IPS-20b (cell line): ENCODE measurements around the gene GP1BB.

Source experiments
- H3K27ac ChIP-seq: one replicate; pipeline ENCODE4 v1.5.1; 2013; ENCODE audit warnings: low read length
- H3K27me3 ChIP-seq: 2 replicates; pipeline ENCODE4 v1.6.1; 2013; ENCODE audit warnings: mild to moderate bottlenecking, low read length, inconsistent platforms; ENCODE audit not compliant: insufficient read depth
- H3K36me3 ChIP-seq: 2 replicates; pipeline ENCODE4 v1.6.1; 2013; ENCODE audit warnings: low read depth, mild to moderate bottlenecking, inconsistent platforms, low read length, moderate library complexity; ENCODE audit not compliant: insufficient read depth
- H3K4me1 ChIP-seq: 2 replicates; pipeline ENCODE4 v1.6.1; 2013; ENCODE audit warnings: mild to moderate bottlenecking, control low read depth, inconsistent platforms, low read length, moderate library complexity; ENCODE audit not compliant: insufficient read depth
- H3K4me3 ChIP-seq: 2 replicates; pipeline ENCODE4 v1.5.1; 2013; ENCODE audit warnings: mild to moderate bottlenecking, low read length, inconsistent platforms
- H3K9ac ChIP-seq: 2 replicates; pipeline ENCODE4 v1.6.1; 2013; ENCODE audit warnings: low read depth, mild to moderate bottlenecking, inconsistent platforms, low read length, moderate library complexity
- H3K9me3 ChIP-seq: 2 replicates; pipeline ENCODE4 v1.6.1; 2013; ENCODE audit warnings: mild to moderate bottlenecking, low read depth, low read length, inconsistent platforms; ENCODE audit not compliant: insufficient read depth

GP1BB gene

DNA sequence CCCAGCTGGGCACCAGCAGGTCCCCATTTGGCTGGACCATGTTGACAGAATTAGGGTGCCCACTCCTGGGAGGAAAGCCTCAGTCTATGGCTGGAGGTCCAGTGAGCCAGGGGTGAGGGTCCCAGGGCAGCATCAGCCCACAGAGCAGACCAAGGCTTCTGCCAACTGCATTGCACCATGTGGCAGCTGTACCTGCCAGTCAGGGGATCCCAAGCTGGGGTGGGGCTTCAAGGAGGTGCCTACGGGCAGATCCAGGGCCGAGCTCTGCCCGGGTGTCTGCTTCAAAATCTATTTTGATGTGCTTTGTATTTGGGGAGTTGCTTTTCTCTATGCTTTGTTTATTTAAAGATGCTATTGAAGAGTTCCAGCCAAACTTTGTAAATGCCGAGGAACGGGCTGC is 10.4 kb downstream of the GP1BB start:
- H3K27me3 ChIP-seq, result peaks cover 23% of the 10 kb centered on the region
- H3K9ac ChIP-seq, result no peak overlapping the region
- H3K4me1 ChIP-seq, result no peaks in the 10 kb centered on the region
- H3K27ac ChIP-seq, result no peak overlapping the region
- H3K36me3 ChIP-seq, result no peaks in the 10 kb centered on the region
- no peak overlapping the region for H3K4me3 ChIP-seq
- H3K9me3 ChIP-seq, result no peaks in the 10 kb centered on the region

GRCh38 chr22:19734163-19734562 is 10.8 kb downstream of the GP1BB start:
- H3K4me1 ChIP-seq, result no peaks in the 10 kb centered on the region
- H3K36me3 ChIP-seq, result no peaks in the 10 kb centered on the region
- H3K27ac ChIP-seq, result no peak overlapping the region
- no peak overlapping the region for H3K9ac ChIP-seq
- H3K9me3 ChIP-seq, result no peaks in the 10 kb centered on the region
- peaks cover 19% of the 10 kb centered on the region for H3K27me3 ChIP-seq
- no peak overlapping the region for H3K4me3 ChIP-seq

- H3K27me3 ChIP-seq, result peaks cover 12% of the 10 kb centered on the region
- H3K27ac ChIP-seq, result no peak overlapping the region
- no peak overlapping the region for H3K4me3 ChIP-seq
- no peaks in the 10 kb centered on the region for H3K36me3 ChIP-seq
- no peak overlapping the region for H3K9ac ChIP-seq
- H3K4me1 ChIP-seq, result no peaks in the 10 kb centered on the region
- no peaks in the 10 kb centered on the region for H3K9me3 ChIP-seq
Observed at GRCh38 chr22:19734837-19735382, 11.6 kb downstream of the GP1BB start.

DNA sequence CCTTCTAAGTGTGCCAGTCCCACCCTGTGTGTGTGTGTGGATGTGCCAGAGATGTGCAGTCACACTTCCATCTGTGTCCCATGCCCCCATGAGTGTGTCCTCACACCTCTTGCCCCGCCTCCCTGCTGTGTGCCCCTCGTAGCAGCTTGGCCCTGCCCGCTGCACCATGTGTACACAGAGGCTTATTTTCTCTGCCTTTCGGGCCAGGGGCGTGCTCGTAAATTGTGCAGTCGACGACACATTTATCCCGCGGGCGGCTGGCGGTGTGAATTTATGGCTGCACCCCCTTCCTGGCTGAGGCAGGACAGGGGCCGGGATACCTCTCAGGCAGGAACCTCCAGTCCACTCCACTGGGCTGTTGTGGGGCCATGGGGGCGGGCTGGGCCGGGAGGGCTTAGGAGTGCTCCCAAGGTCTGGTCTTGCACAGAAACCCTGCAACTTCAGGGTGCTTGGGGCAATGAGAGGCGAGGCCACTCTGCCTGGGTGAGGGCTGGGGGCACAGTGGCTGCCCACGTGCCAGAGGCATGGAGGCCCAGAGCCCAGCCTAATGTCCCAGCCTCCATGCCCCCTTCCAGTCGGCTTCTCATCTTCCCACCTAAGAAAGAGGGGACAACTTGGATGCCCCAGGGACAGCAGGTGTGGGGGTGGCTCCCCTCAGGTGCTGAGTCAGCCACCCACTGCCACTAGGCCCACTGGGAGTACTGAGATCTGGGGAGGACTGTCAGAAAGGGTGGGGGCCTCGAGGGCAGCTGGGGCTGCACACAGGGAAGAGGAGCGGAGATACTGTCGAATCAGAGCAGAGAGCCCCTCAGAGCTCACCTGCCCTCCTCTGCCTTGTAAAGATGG is 12.5 kb downstream of the GP1BB start:
- Histone ChIP-seq H3K9me3 (no peaks in the 10 kb centered on the region), H3K4me1 (no peaks in the 10 kb centered on the region), H3K9ac (no peak overlapping the region), H3K4me3 (no peak overlapping the region), H3K27me3 (peaks cover 5% of the 10 kb centered on the region; the same call in 1 of the 2 replicates), H3K36me3 (no peaks in the 10 kb centered on the region), H3K27ac (no peak overlapping the region)

- no peaks in the 10 kb centered on the region for H3K9me3 ChIP-seq
- no peaks in the 10 kb centered on the region for H3K36me3 ChIP-seq
- H3K4me3 ChIP-seq, result no peak overlapping the region
- no peak overlapping the region for H3K9ac ChIP-seq
- no peaks in the 10 kb centered on the region for H3K4me1 ChIP-seq
- H3K27me3 ChIP-seq, result 0 out of 2 replicates have a peak, but pooled peaks cover 5% of the 10 kb centered on the region
- H3K27ac ChIP-seq, result no peak overlapping the region
Observed at GRCh38 chr22:19737846-19738663, 14.7 kb downstream of the GP1BB start.

DNA sequence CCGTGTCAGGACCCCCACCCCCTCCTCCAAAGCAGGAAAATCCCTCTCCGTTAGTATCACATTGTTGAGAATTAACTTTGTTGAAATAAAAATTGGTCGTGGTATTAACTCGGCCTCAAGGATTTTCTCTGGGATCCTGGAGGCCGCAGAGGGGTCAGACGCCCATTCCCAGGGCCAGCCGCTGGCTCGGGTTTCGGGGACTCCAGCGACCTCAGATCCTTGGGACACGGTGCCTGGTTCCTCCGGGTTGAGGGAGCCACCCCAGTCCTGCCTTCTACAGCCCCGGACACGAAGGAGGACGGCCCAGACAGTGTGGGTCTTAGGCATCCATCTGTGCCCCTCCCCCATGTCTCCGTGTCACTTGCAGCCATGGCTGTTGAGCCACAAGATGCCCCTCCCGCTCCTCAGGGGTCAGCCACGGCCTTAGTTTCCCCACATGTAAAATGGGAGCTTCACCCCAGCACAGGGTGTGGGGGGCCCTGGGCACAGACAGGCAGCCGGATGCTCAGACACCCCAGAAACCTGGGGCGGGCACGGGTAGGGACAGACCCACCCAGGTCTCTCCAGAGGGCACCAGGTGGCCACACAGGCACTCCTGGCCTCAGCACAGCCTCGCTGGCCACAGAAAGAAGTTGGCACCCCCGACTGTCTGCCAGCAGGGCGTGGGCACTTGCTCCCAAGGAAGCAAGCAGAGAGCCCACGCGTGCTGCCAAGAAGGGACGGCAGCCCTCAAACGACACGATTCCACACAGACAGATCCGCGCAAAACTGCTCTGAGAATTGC is 15.5 kb downstream of the GP1BB start:
- Histone ChIP-seq H3K27me3 (0 out of 2 replicates have a peak, but pooled peaks cover 5% of the 10 kb centered on the region), H3K27ac (no peak overlapping the region), H3K4me1 (no peaks in the 10 kb centered on the region), H3K4me3 (no peak overlapping the region), H3K9me3 (no peaks in the 10 kb centered on the region), H3K36me3 (no peaks in the 10 kb centered on the region), H3K9ac (no peak overlapping the region)

GRCh38 chr22:19739448-19739895 is 16.1 kb downstream of the GP1BB start:
- Histone ChIP-seq H3K4me3 (no peak overlapping the region), H3K27ac (no peak overlapping the region), H3K9ac (no peak overlapping the region), H3K36me3 (no peaks in the 10 kb centered on the region), H3K27me3 (0 out of 2 replicates have a peak, but pooled peaks cover 5% of the 10 kb centered on the region), H3K9me3 (no peaks in the 10 kb centered on the region), H3K4me1 (no peaks in the 10 kb centered on the region)

DNA sequence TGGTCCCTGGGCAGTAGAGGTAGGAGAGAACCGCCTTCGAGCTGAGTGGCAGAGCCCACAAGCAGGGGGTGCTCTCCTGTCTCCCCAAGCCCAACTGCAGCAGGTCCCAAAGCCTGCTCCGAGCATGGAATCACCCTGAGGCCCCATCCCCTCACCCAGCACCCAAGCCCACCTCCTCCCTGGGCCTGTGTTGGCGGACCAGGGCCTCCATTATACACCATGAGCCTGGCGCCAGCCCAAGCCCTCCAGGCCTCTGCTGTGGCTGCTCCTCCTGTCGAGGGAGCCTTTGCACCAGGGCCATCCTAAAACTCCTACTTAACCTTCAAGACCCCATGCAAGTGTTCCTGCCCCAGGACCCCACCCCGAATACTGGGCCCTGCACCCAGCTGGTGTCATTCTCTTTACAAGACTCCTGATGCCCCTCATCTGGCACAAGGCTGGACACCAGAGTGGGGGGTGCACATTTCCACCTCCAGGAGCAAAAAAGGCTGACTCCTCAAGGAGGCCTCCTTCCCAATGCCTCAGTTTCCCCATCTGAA is 16.6 kb downstream of the GP1BB start:
- H3K9ac ChIP-seq, result no peak overlapping the region
- no peaks in the 10 kb centered on the region for H3K9me3 ChIP-seq
- H3K4me1 ChIP-seq, result no peaks in the 10 kb centered on the region
- H3K36me3 ChIP-seq, result no peaks in the 10 kb centered on the region
- H3K4me3 ChIP-seq, result no peak overlapping the region
- H3K27ac ChIP-seq, result no peak overlapping the region
- 0 out of 2 replicates have a peak, but pooled peaks cover 3% of the 10 kb centered on the region for H3K27me3 ChIP-seq

GRCh38 chr22:19740586-19740985 is 17.2 kb downstream of the GP1BB start:
- H3K27me3 ChIP-seq, result no peaks in the 10 kb centered on the region
- H3K4me1 ChIP-seq, result no peaks in the 10 kb centered on the region
- H3K4me3 ChIP-seq, result no peak overlapping the region
- H3K9ac ChIP-seq, result no peak overlapping the region
- H3K36me3 ChIP-seq, result no peaks in the 10 kb centered on the region
- no peak overlapping the region for H3K27ac ChIP-seq
- no peaks in the 10 kb centered on the region for H3K9me3 ChIP-seq

GRCh38 chr22:19741053-19741452 is 17.7 kb downstream of the GP1BB start:
- Histone ChIP-seq H3K27me3 (no peaks in the 10 kb centered on the region; the same call in 1 of the 2 replicates), H3K36me3 (no peaks in the 10 kb centered on the region), H3K27ac (no peak overlapping the region), H3K9ac (no peak overlapping the region), H3K4me1 (no peaks in the 10 kb centered on the region), H3K4me3 (no peak overlapping the region), H3K9me3 (no peaks in the 10 kb centered on the region)
